Small intestine (tissue), 7 donors: ENCODE measurements around the gene PPWD1. TPM values are rescaled to one million over a fixed set of nuclear protein-coding genes. Genes with fewer than 3 reads are reported as not detected.
"Not testable (repeated sequence)": the region's sequence is repeated elsewhere in the genome, so short reads cannot be mapped to it uniquely, and the experiment has no call there.

Experiments
- DNase-seq, 2 donors: peaks; one replicate each; pipeline versions ENCODE4 v3.0.0 to v3.0.0-alpha.2; 2013
- FAIRE-seq: peaks from 2 replicates; lab custom pipeline; 2012; peaks lifted over from hg19 to GRCh38; lab: Jason Lieb, UNC
- H3K27ac ChIP-seq, 3 donors: one replicate each; pipeline ENCODE4 v1.5.1; 2013; ENCODE audit warnings: low read length in 2 of 3, mild to moderate bottlenecking in 2 of 3, control low read depth in 1 of 3, inconsistent platforms in 1 of 3, low read depth in 1 of 3, moderate library complexity in 1 of 3
- H3K27me3 ChIP-seq, 3 donors: one replicate each; pipeline ENCODE4 v1.6.1; 2013; ENCODE audit warnings: low read length in 3 of 3, inconsistent platforms in 1 of 3; ENCODE audit not compliant: control insufficient read depth in 3 of 3, insufficient read depth in 3 of 3
- H3K36me3 ChIP-seq, 3 donors: one replicate each; pipeline ENCODE4 v1.6.1; 2013; ENCODE audit warnings: low read length in 3 of 3, inconsistent platforms in 1 of 3, low read depth in 1 of 3, mild to moderate bottlenecking in 1 of 3, moderate library complexity in 1 of 3; ENCODE audit not compliant: control insufficient read depth in 3 of 3, insufficient read depth in 2 of 3
- H3K4me1 ChIP-seq, 3 donors: one replicate each; pipeline ENCODE4 v1.6.1; 2013; ENCODE audit warnings: low read length in 2 of 3, inconsistent platforms in 1 of 3, low read depth in 1 of 3, mild to moderate bottlenecking in 1 of 3, moderate library complexity in 1 of 3; ENCODE audit not compliant: control insufficient read depth in 3 of 3, insufficient read depth in 2 of 3
- H3K4me3 ChIP-seq, 3 donors: one replicate each; pipeline ENCODE4 v1.5.1; 2013; ENCODE audit warnings: low read length in 3 of 3, control low read depth in 1 of 3, inconsistent platforms in 1 of 3, low read depth in 1 of 3, mild to moderate bottlenecking in 1 of 3, moderate library complexity in 1 of 3
- H3K9me3 ChIP-seq, 2 donors: one replicate each; pipeline ENCODE4 v1.6.1; 2013; ENCODE audit warnings: low read depth in 1 of 2, low read length in 1 of 2; ENCODE audit not compliant: control insufficient read depth in 2 of 2, insufficient read depth in 1 of 2
- WGBS, 3 donors: extraction: QIAGEN DNeasy Blood & Tissue Kit; methylation state at CpG; one replicate each; pipeline ENCODE4 v1.1.7; 2013; 5-methylcytosine and 5-hydroxymethylcytosine counted together
- polyA plus RNA-seq, 4 donors: library from polyadenylated mRNA; stranded (reverse) in 3 of 4; unstranded in 1 of 4; fragments of 200-250 nt in 3 of 4; fragments of 120-200 nt in 1 of 4; gene quantifications; one replicate each; pipeline versions ENCODE4 v1.2.1 to v1.2.3, GENCODE V29; 2013
- donor health status: healthy with polysubstance abuse.
- donor health status: control.
- donor health status: control.
- donor health status: Bipolar disorder and iron deficiency.
- donor health status: healthy.

PPWD1 gene
- polyA plus RNA-seq, 4 donors: 16.2 to 69.3 (median 18.3) TPM

- Histone ChIP-seq H3K9me3 (no peaks in the 10 kb centered on the region), H3K36me3 (peaks cover 1 to 15% (median 3%) of the 10 kb centered on the region in 3 donors), H3K4me1 (no peaks in the 10 kb centered on the region), H3K27ac (no peak overlapping the region), H3K4me3 (no peak overlapping the region), H3K27me3 (no peaks in the 10 kb centered on the region)
- 91 to 94% (median 93%) methylated on average over 2 of the region's 2 CpGs for WGBS, 3 donors
- DNase-seq (no peak), FAIRE-seq (no peak)
These were observed 25.6 kb downstream of the PPWD1 start for GRCh38 chr5:65588694-65589093.

- DNase-seq, H3K4me3 ChIP-seq, H3K27me3 ChIP-seq, FAIRE-seq, H3K27ac ChIP-seq, H3K4me1 ChIP-seq: not testable (repeated sequence)
- WGBS, 3 donors: 80 to 100% (median 97%) methylated on average over 1 of the region's 1 CpG
- Histone ChIP-seq H3K9me3 (peaks cover 0 to 15% of the 10 kb centered on the region in 2 donors), H3K36me3 (peaks cover 0 to 27% (median 15%) of the 10 kb centered on the region in 3 donors)
These were observed 38.7 kb downstream of the PPWD1 start for GRCh38 chr5:65601761-65602160.

GRCh38 chr5:65611524-65611923, 48.4 kb downstream of the PPWD1 start:
- Histone ChIP-seq H3K4me3 (no peak overlapping the region), H3K27ac (peak overlapping the region in 1 of 3 donors; percentile 80), H3K27me3 (no peaks in the 10 kb centered on the region), H3K9me3 (no peaks in the 10 kb centered on the region), H3K36me3 (peaks cover 7 to 17% (median 7%) of the 10 kb centered on the region in 3 donors), H3K4me1 (no peaks in the 10 kb centered on the region)
- DNase-seq (peak; percentile 33 to 88), FAIRE-seq (no peak)
- WGBS, 3 donors: 23 to 70% (median 45%) methylated on average over 3 of the region's 3 CpGs

GRCh38 chr5:65612298-65612907, 49.3 kb downstream of the PPWD1 start:
- DNase-seq (peak in 1 of 2 donors; percentile 34), FAIRE-seq (no peak)
- Histone ChIP-seq H3K27ac (peak overlapping the region in 1 of 3 donors; percentile 80), H3K36me3 (peaks cover 7 to 21% (median 7%) of the 10 kb centered on the region in 3 donors), H3K9me3 (no peaks in the 10 kb centered on the region), H3K27me3 (no peaks in the 10 kb centered on the region), H3K4me3 (no peak overlapping the region), H3K4me1 (no peaks in the 10 kb centered on the region)
- WGBS, 3 donors: 76 to 85% (median 82%) methylated on average over 4 of the region's 4 CpGs

GRCh38 chr5:65620021-65620420, 56.9 kb downstream of the PPWD1 start:
- H3K9me3 ChIP-seq: no peaks in the 10 kb centered on the region
- 94% methylated on average over 4 of the region's 4 CpGs for WGBS, 3 donors
- H3K27me3 ChIP-seq: no peaks in the 10 kb centered on the region
- H3K27ac ChIP-seq: no peak overlapping the region
- no peak overlapping the region for H3K4me3 ChIP-seq
- no peak for FAIRE-seq
- H3K36me3 ChIP-seq: peaks cover 0 to 8% (median 0%) of the 10 kb centered on the region in 3 donors
- peaks cover 2 to 5% (median 4%) of the 10 kb centered on the region in 3 donors for H3K4me1 ChIP-seq
- DNase-seq: no peak

- not testable (repeated sequence) for H3K4me3 ChIP-seq, H3K27me3 ChIP-seq, H3K9me3 ChIP-seq, H3K4me1 ChIP-seq, DNase-seq, FAIRE-seq, H3K36me3 ChIP-seq, H3K27ac ChIP-seq
- WGBS, 3 donors: 85 to 94% (median 86%) methylated on average over 4 of the region's 4 CpGs
These were observed 58.9 kb downstream of the PPWD1 start for GRCh38 chr5:65621961-65622360.

GRCh38 chr5:65623482-65623881, 60.4 kb downstream of the PPWD1 start:
- H3K27ac ChIP-seq: peak overlapping the region in 2 of 3 donors; percentile 78 to 94
- FAIRE-seq (no peak), DNase-seq (no peak)
- no peaks in the 10 kb centered on the region for H3K27me3 ChIP-seq
- peaks cover 2 to 5% (median 4%) of the 10 kb centered on the region in 3 donors for H3K4me1 ChIP-seq
- H3K36me3 ChIP-seq: peaks cover 0 to 4% (median 0%) of the 10 kb centered on the region in 3 donors
- no peaks in the 10 kb centered on the region for H3K9me3 ChIP-seq
- peak overlapping the region; percentile 90 to 98 (median 93) for H3K4me3 ChIP-seq
- 3 to 5% (median 4%) methylated on average over 9 of the region's 9 CpGs for WGBS, 3 donors

- 0 to 1% (median 1%) methylated on average over 31 to 32 of the region's 32 CpGs for WGBS, 3 donors
- FAIRE-seq: no peak
- peak within 1 kb of the TSS; percentile 66 to 94 (median 78) for H3K27ac ChIP-seq
These were observed 61.0 kb downstream of the PPWD1 start, which contains the start of gene TRIM23 for GRCh38 chr5:65624025-65624570. TSS of gene TRIM23 (minus strand) at chr5:65624333. CDS start at chr5:65624274, 59 bp downstream.

More at GRCh38 chr5:65624025-65624570, 61.0 kb downstream of the PPWD1 start, which contains the start of gene TRIM23:
- peaks cover 2 to 5% (median 4%) of the 10 kb centered on the region in 3 donors for H3K4me1 ChIP-seq
- no peaks in the 10 kb centered on the region for H3K9me3 ChIP-seq
- H3K36me3 ChIP-seq: peaks cover 0 to 7% (median 0%) of the 10 kb centered on the region in 3 donors
- no peaks in the 10 kb centered on the region for H3K27me3 ChIP-seq
- peak; percentile 95 to 97 for DNase-seq
- peak within 1 kb of the TSS; percentile 90 to 98 (median 93) for H3K4me3 ChIP-seq
